Psoas muscle (tissue), 8 donors: ENCODE results near the gene ERBIN. TPM values are rescaled to one million over a fixed set of nuclear protein-coding genes. Genes with fewer than 3 reads are reported as not detected.

Experiments used
- ATAC-seq, 4 donors: fragments of 200-7000 bp; cut with Tn5 transposase; one replicate each; pipeline ENCODE4 v1.9.1; 2020; ENCODE audit warnings: moderate library complexity in 3 of 4, mild to moderate bottlenecking in 2 of 4
- DNase-seq, 2 donors: peaks; one replicate each; pipeline ENCODE4 v3.0.0-alpha.2; 2020
- H3K27ac ChIP-seq: fragments of 200-600 bp; one replicate; pipeline ENCODE4 v1.8.0; 2022
- H3K27me3 ChIP-seq, 3 donors: fragments of 200-600 bp in 1 of 3; one replicate each; pipeline versions ENCODE4 v1.6.1 to v1.8.0; 2013 to 2022; ENCODE audit warnings: low read length in 2 of 3, mild to moderate bottlenecking in 2 of 3, moderate library complexity in 1 of 3; ENCODE audit not compliant: insufficient read depth in 3 of 3
- H3K36me3 ChIP-seq, 2 donors: fragments of 200-600 bp in 1 of 2; one replicate each; pipeline versions ENCODE4 v1.6.1 to v1.8.0; 2013 to 2022; ENCODE audit warnings: low read depth in 1 of 2, mild to moderate bottlenecking in 1 of 2, moderate library complexity in 1 of 2; ENCODE audit not compliant: insufficient read depth in 1 of 2
- H3K4me1 ChIP-seq: fragments of 200-600 bp; one replicate; pipeline ENCODE4 v1.8.0; 2022
- H3K4me3 ChIP-seq: fragments of 200-600 bp; one replicate; pipeline ENCODE4 v1.8.0; 2022; ENCODE audit warnings: mild to moderate bottlenecking
- H3K9me3 ChIP-seq: fragments of 200-600 bp; one replicate; pipeline ENCODE4 v1.8.0; 2022
- WGBS, 3 donors: extraction: QIAGEN DNeasy Blood & Tissue Kit; methylation state at CpG; one replicate each; pipeline versions ENCODE4 v1.1.6 to v1.1.7; 2013; 5-methylcytosine and 5-hydroxymethylcytosine counted together
- intact Hi-C, 2 donors: fragments of 100-400 bp; cut with DNase I; formaldehyde crosslinking; loops; one replicate each; pipeline versions ENCODE4 v1.11.0 to v1.14.2; 2022
- polyA plus RNA-seq, 3 donors: library from polyadenylated mRNA; stranded (reverse); fragments of 200-250 nt; gene quantifications; one replicate each; pipeline ENCODE4 v1.2.3, GENCODE V29; 2013
- total RNA-seq, 4 donors: library from RNA; stranded (reverse); fragmentation: NEBNext Ultra II Directional in 2 of 4; extraction: Animal tissue kit (Norgen Biotek cat#: 25700) in 2 of 4; gene quantifications; one replicate each; pipeline versions ENCODE4 v1.2.1 to v1.2.4, GENCODE V29; 2021 to 2023
- TF ChIP-seq, protein P1 (sequence below): fragments of 200-600 bp; IDR thresholded peaks from one replicate; pipeline ENCODE4 v1.8.0; 2022; ENCODE audit warnings: antibody characterized with exemption
- donor health status: healthy with polysubstance abuse.
- donor health status: DM: no; HTN: no; CAD: no; lungs with moderate emphysema.
- donor health status: Bipolar disorder and iron deficiency.
- donor health status: healthy.
- donor health status: DM: yes; HTN: yes; CAD: no.
- donor health status: DM: no; HTN: no; CAD: no.
- donor health status: DM: no; HTN: no; CAD: no.
- donor health status: DM: yes; HTN: yes; CAD: no.

Gene ERBIN
- total and polyA plus RNA-seq, 7 donors: 8.3 to 56.6 (median 28.8) TPM

DNA sequence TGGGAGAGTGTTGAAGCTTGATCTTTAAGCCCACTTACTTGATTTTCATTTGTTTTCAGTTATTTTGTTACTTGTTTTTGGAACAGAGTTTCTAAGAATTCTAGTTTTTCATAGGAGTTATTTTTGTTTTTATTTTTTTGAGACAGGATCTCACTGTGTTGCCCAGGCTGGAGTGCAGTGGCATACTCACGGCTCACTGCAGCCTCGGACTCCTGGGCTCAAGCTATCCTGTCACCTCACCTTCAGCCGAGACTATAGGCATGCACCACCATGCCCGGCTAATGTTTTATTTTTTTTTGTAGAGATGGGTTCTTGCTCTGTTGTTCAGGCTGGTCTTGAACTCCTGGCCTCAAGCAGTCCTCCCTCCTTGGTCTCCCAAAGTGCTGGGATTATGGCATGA lies 6.3 kb downstream of the ERBIN start:
- H3K27me3 ChIP-seq: no peaks in the 10 kb centered on the region
- intact Hi-C loops: no loop called here
- no peaks in the 10 kb centered on the region for H3K9me3 ChIP-seq
- DNase-seq (no peak), ATAC-seq (no peak)
- peaks cover 74% of the 10 kb centered on the region for H3K4me1 ChIP-seq
- 91 to 98% (median 95%) methylated on average over 4 of the region's 4 CpGs for WGBS, 3 donors
- H3K4me3 ChIP-seq: no peak overlapping the region
- TF ChIP-seq, protein P1, sequence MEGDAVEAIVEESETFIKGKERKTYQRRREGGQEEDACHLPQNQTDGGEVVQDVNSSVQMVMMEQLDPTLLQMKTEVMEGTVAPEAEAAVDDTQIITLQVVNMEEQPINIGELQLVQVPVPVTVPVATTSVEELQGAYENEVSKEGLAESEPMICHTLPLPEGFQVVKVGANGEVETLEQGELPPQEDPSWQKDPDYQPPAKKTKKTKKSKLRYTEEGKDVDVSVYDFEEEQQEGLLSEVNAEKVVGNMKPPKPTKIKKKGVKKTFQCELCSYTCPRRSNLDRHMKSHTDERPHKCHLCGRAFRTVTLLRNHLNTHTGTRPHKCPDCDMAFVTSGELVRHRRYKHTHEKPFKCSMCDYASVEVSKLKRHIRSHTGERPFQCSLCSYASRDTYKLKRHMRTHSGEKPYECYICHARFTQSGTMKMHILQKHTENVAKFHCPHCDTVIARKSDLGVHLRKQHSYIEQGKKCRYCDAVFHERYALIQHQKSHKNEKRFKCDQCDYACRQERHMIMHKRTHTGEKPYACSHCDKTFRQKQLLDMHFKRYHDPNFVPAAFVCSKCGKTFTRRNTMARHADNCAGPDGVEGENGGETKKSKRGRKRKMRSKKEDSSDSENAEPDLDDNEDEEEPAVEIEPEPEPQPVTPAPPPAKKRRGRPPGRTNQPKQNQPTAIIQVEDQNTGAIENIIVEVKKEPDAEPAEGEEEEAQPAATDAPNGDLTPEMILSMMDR: no peak
- no peaks in the 10 kb centered on the region for H3K36me3 ChIP-seq
- no peak overlapping the region for H3K27ac ChIP-seq

DNA sequence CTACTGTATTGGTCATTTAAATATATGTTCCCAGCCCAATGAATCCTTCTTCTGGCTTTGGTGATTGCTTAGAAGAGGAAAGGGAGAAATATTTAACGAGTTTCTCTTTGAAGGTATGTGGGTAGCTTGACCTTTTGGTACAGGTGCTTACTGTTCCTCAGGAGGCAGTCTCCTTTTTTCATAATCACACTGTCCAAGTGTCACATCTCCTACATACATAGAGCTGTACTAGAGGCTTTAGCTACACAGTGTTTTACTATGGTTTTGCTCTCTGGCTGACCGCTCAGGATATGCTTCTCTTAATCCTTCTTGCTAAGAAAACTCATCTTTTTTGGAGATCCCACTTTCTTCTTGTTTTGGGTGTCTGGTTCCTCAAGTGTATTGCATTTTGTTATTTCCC lies 6.9 kb downstream of the ERBIN start:
- Histone ChIP-seq H3K4me3 (no peak overlapping the region), H3K27me3 (no peaks in the 10 kb centered on the region), H3K27ac (peak overlapping the region; percentile 47), H3K4me1 (peaks cover 77% of the 10 kb centered on the region), H3K36me3 (no peaks in the 10 kb centered on the region), H3K9me3 (no peaks in the 10 kb centered on the region)
- DNase-seq (no peak), ATAC-seq (peak in 2 of 4 donors; percentile 40 to 47)
- intact Hi-C loops: no loop called here
- WGBS, 3 donors: 57 to 68% (median 64%) methylated on average over 2 of the region's 2 CpGs
- TF ChIP-seq, protein P1: no peak

GRCh38 chr5:65938256-65938655 lies 11.9 kb downstream of the ERBIN start:
- Histone ChIP-seq H3K4me1 (peaks cover 45% of the 10 kb centered on the region), H3K9me3 (no peaks in the 10 kb centered on the region), H3K36me3 (no peaks in the 10 kb centered on the region), H3K4me3 (no peak overlapping the region), H3K27me3 (no peaks in the 10 kb centered on the region), H3K27ac (no peak overlapping the region)
- WGBS, 3 donors: 83 to 89% (median 88%) methylated on average over 5 of the region's 5 CpGs
- ATAC-seq: no peak
- DNase-seq: no peak
- TF ChIP-seq, protein P1: no peak
- intact Hi-C loops: no loop called here

DNA sequence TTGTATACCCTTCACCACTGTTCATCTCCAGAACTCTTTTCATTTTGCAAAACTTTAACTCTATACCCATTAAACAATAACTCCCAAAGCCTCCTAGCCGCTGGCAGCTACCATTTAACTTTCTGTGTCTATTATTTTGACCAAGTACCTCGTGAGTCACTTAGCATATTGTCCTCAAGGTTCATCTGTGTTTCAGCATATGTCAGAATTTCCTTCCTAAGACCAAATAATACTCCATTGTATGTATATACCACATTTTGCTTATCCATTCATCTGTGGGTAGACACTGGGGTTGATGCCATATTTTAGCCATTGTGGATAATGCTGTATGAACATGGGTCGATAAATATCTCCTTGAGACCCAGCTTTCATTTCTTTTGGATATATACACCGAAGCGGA lies 17.4 kb downstream of the ERBIN start:
- Histone ChIP-seq H3K4me3 (no peak overlapping the region), H3K4me1 (no peaks in the 10 kb centered on the region), H3K27ac (no peak overlapping the region), H3K36me3 (no peaks in the 10 kb centered on the region), H3K27me3 (no peaks in the 10 kb centered on the region), H3K9me3 (no peaks in the 10 kb centered on the region)
- intact Hi-C loops: no loop called here
- no peak for ATAC-seq
- 95 to 96% (median 95%) methylated on average over 5 of the region's 5 CpGs for WGBS, 3 donors
- TF ChIP-seq, protein P1: no peak
- DNase-seq: no peak

GRCh38 chr5:65946198-65946745 lies 19.9 kb downstream of the ERBIN start:
- Histone ChIP-seq H3K27ac (no peak overlapping the region), H3K4me1 (peaks cover 6% of the 10 kb centered on the region), H3K27me3 (no peaks in the 10 kb centered on the region), H3K4me3 (no peak overlapping the region), H3K9me3 (no peaks in the 10 kb centered on the region), H3K36me3 (no peaks in the 10 kb centered on the region)
- WGBS, 3 donors: 98 to 100% (median 99%) methylated on average over 2 of the region's 2 CpGs
- ATAC-seq: no peak
- TF ChIP-seq, protein P1: no peak
- intact Hi-C loops: no loop called here
- DNase-seq: no peak
